ENCODE measurements around the gene DPF3.

Gene DPF3

GRCh38 chr14:72614365-72614764 lies 279.5 kb downstream of the DPF3 start:
- no peak overlapping the region for H3K4me3 ChIP-seq (ENCODE audit: low read depth, low read length)
- in situ Hi-C loops (cut with HindIII; ENCODE audit: low sequenced_read_pairs): no loop called here
- DNase-seq (ENCODE audit: low read depth, low spot score): no peak
- TF ChIP-seq CTCF (IDR thresholded peaks at IDR 0.05; ENCODE audit: low read depth, low read length): no peak

- in situ Hi-C loops (cut with HindIII; ENCODE audit: low sequenced_read_pairs): no loop called here
- TF ChIP-seq CTCF (IDR thresholded peaks at IDR 0.05; ENCODE audit: low read depth, low read length): no peak
- DNase-seq (ENCODE audit: low read depth, low spot score): no peak
- H3K4me3 ChIP-seq (ENCODE audit: low read depth, low read length): no peak overlapping the region
Observed at GRCh38 chr14:72613975-72614319, 280.0 kb downstream of the DPF3 start.

GRCh38 chr14:72613231-72613974 lies 280.5 kb downstream of the DPF3 start:
- in situ Hi-C loops (cut with HindIII; ENCODE audit: low sequenced_read_pairs): no loop called here
- H3K4me3 ChIP-seq (ENCODE audit: low read depth, low read length): no peak overlapping the region

GRCh38 chr14:72612041-72612440 lies 281.9 kb downstream of the DPF3 start:
- no peak for TF ChIP-seq CTCF (IDR thresholded peaks at IDR 0.05; ENCODE audit: low read depth, low read length)
- in situ Hi-C loops (cut with HindIII; ENCODE audit: low sequenced_read_pairs): no loop called here

More at GRCh38 chr14:72613231-72613974, 280.5 kb downstream of the DPF3 start:
- TF ChIP-seq CTCF (IDR thresholded peaks at IDR 0.05; ENCODE audit: low read depth, low read length): no peak
- DNase-seq (ENCODE audit: low read depth, low spot score): no peak

GRCh38 chr14:72611506-72611905 lies 282.4 kb downstream of the DPF3 start:
- H3K4me3 ChIP-seq (ENCODE audit: low read depth, low read length): no peak overlapping the region
- in situ Hi-C loops (cut with HindIII; ENCODE audit: low sequenced_read_pairs): no loop called here
- TF ChIP-seq CTCF (IDR thresholded peaks at IDR 0.05; ENCODE audit: low read depth, low read length): no peak
- DNase-seq (ENCODE audit: low read depth, low spot score): no peak

More at GRCh38 chr14:72612041-72612440, 281.9 kb downstream of the DPF3 start:
- no peak overlapping the region for H3K4me3 ChIP-seq (ENCODE audit: low read depth, low read length)
- no peak for DNase-seq (ENCODE audit: low read depth, low spot score)

GRCh38 chr14:72610831-72611200 lies 283.1 kb downstream of the DPF3 start:
- TF ChIP-seq CTCF (IDR thresholded peaks at IDR 0.05; ENCODE audit: low read depth, low read length): no peak
- DNase-seq (ENCODE audit: low read depth, low spot score): no peak
- H3K4me3 ChIP-seq (ENCODE audit: low read depth, low read length): no peak overlapping the region
- in situ Hi-C loops (cut with HindIII; ENCODE audit: low sequenced_read_pairs): no loop called here
